Left ventricle myocardium inferior (tissue), 1 donor: ENCODE data around the gene MMP28. TPM values are rescaled to one million over a fixed set of nuclear protein-coding genes. Genes with fewer than 3 reads are reported as not detected.

Source experiments
- DNase-seq: peaks from one replicate; pipeline ENCODE4 v3.0.0-alpha.2; 2020
- H3K27ac ChIP-seq: fragments of 200-600 bp; replicated peaks from 2 replicates; pipeline ENCODE4 v1.8.0; 2021
- H3K27me3 ChIP-seq: fragments of 200-600 bp; 2 replicates; pipeline ENCODE4 v1.8.0; 2021; ENCODE audit warnings: low read depth
- H3K36me3 ChIP-seq: fragments of 200-600 bp; 2 replicates; pipeline ENCODE4 v1.8.0; 2021
- H3K4me1 ChIP-seq: fragments of 200-600 bp; 2 replicates; pipeline ENCODE4 v1.8.0; 2021
- H3K4me3 ChIP-seq: fragments of 200-600 bp; 2 replicates; pipeline ENCODE4 v1.8.0; 2021; ENCODE audit warnings: mild to moderate bottlenecking, moderate library complexity
- H3K9me3 ChIP-seq: fragments of 200-600 bp; replicated peaks from 2 replicates; pipeline ENCODE4 v1.8.0; 2021
- intact Hi-C: fragments of 100-400 bp; cut with micrococcal nuclease; formaldehyde crosslinking; loops from one replicate; pipeline ENCODE4 v1.11.0; 2022
- total RNA-seq: library from RNA; stranded (reverse); fragmentation: NEBNext Ultra II Directional; extraction: Animal tissue kit (Norgen Biotek cat#: 25700); gene quantifications from one replicate; pipeline ENCODE4 v1.2.1, GENCODE V29; 2021
- TF ChIP-seq, protein P1 (sequence below): fragments of 200-600 bp; IDR thresholded peaks from 2 replicates; pipeline ENCODE4 v1.8.0; 2021; ENCODE audit warnings: antibody characterized with exemption, mild to moderate bottlenecking, borderline replicate concordance
- donor health status: DM: no; HTN: yes; CAD: no; lungs with severe emphysema.

Gene MMP28
- total RNA-seq, 1 donor from 2014 or later = 3.0 TPM

DNA sequence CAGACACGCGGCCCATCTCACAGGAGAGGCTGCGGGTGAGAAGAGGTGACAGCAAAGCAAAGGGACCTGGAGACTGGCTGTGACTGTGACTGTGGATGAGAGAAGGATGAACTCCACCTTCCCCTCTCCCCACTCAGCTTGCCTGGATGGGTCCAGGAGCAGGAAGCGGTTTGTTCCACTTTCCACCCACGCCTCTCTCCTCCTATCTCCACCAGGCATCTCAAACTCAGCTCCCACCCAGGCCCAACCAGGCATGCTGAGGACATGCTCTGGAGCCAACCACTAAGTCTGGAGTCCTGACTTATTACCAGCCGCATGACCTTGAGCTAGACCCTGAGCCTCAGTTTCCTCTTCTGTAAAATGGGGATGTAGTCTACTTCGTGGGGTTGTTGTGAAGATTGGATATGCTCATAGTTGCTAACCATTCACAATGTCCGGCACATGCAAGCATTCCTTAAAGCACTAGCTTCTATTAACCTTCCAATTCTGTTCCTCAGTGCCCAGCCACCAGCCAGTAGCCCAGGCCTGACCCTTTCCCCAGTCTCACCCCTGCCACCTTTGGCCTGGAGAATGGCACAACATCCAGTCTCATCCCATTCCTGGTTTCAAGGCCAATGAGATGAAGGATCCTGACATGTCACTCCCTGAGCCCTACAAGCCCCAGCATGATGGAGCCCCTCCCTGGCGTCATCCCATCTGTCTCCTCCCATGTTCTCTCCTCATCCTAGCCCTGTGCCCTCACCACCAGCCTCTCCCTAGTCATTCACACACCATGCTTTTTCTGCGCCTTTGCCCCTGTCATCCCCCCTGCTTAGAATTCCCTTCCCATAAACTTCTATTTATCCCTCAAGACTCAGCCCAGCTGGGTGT lies 44.7 kb downstream of the MMP28 start:
- peak overlapping the region; percentile 32 for H3K4me3 ChIP-seq
- intact Hi-C loops = no loop called here
- TF ChIP-seq, protein P1, sequence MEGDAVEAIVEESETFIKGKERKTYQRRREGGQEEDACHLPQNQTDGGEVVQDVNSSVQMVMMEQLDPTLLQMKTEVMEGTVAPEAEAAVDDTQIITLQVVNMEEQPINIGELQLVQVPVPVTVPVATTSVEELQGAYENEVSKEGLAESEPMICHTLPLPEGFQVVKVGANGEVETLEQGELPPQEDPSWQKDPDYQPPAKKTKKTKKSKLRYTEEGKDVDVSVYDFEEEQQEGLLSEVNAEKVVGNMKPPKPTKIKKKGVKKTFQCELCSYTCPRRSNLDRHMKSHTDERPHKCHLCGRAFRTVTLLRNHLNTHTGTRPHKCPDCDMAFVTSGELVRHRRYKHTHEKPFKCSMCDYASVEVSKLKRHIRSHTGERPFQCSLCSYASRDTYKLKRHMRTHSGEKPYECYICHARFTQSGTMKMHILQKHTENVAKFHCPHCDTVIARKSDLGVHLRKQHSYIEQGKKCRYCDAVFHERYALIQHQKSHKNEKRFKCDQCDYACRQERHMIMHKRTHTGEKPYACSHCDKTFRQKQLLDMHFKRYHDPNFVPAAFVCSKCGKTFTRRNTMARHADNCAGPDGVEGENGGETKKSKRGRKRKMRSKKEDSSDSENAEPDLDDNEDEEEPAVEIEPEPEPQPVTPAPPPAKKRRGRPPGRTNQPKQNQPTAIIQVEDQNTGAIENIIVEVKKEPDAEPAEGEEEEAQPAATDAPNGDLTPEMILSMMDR = no peak

DNA sequence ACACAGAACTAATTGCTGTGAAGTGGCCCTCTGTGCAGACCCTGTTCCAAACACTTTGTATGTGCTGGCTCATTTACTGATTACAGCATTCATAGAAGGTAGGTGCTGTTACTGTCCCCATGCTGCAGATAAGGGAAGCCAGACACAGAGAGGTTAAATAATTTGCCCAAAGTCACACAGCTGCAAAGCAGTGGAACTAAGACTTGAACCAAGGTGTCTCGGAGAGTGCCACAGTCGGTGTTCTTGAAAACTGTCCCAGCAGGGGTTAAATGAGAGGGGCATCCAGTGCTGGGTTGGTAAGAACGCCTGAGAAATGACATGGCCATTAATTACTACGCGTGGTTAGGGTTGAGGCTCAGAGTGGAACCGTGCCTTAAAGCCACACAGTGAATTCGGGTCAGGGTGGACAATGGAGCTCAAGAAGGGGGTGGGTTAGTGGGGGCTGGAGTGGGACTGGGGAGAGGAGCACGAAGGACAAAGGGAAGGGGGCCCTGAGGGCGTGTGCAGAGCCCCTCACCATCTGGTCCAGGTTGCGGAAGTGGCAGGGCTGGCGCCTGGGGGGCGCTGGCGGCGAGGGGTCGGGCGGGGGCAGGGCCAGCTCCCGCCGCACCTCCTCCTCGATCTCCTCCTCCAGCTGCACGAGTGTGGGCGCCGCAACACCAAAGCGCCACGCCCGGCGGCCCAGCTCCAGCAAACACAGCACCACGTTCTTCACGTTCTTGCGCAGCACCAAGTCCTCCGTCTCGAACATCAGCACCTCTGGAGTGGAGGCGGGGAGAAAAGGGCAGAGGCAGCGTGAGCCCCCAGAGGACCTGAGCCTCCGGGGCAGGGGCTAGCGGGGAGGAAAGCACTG lies 45.7 kb downstream of the MMP28 start:
- Histone ChIP-seq H3K4me1 (peaks cover 31% of the 10 kb centered on the region), H3K4me3 (peak overlapping the region; percentile 32)
- intact Hi-C loops = loop anchor here (5.0 kb wide), 1 partner anchor 137 kb away; no protein-coding TSS in a partner anchor

More for the DNA sequence above, 44.7 kb downstream of the MMP28 start:
- Histone ChIP-seq H3K9me3 (no peaks in the 10 kb centered on the region), H3K27ac (no peak overlapping the region), H3K4me1 (peaks cover 31% of the 10 kb centered on the region), H3K36me3 (no peaks in the 10 kb centered on the region), H3K27me3 (peaks cover 72% of the 10 kb centered on the region)
- DNase-seq = no peak

DNA sequence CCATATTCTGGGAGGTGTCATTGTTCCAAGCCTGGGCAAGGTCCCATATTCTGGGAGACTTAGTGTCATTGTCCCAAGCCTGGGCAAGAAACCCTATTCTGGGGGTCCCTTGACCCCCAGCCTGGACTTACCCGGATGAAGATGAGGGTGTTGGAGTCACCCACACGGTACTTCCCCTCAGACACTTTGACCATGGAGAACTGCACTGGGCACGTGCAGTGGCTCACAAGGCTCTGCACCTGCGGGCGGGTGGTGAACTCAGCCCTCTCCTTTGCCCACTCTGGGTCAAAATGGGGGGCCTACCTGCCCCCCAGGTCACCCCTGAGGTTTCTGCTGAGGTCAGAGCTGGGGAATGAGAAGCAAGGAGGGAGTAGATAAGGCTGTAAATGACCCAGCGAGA lies 46.5 kb downstream of the MMP28 start:
- H3K36me3 ChIP-seq = no peaks in the 10 kb centered on the region
- peaks cover 31% of the 10 kb centered on the region for H3K4me1 ChIP-seq
- TF ChIP-seq, protein P1 = no peak
- no peak for DNase-seq
- H3K27me3 ChIP-seq = peaks cover 90% of the 10 kb centered on the region
- no peak overlapping the region for H3K4me3 ChIP-seq
- intact Hi-C loops = loop anchor here (5.0 kb wide), 1 partner anchor 137 kb away; no protein-coding TSS in a partner anchor
- H3K9me3 ChIP-seq = no peaks in the 10 kb centered on the region
- no peak overlapping the region for H3K27ac ChIP-seq

More for the DNA sequence above, 45.7 kb downstream of the MMP28 start:
- Histone ChIP-seq H3K36me3 (no peaks in the 10 kb centered on the region), H3K27ac (no peak overlapping the region), H3K9me3 (no peaks in the 10 kb centered on the region), H3K27me3 (peaks cover 82% of the 10 kb centered on the region)
- TF ChIP-seq, protein P1 = no peak
- no peak for DNase-seq

DNA sequence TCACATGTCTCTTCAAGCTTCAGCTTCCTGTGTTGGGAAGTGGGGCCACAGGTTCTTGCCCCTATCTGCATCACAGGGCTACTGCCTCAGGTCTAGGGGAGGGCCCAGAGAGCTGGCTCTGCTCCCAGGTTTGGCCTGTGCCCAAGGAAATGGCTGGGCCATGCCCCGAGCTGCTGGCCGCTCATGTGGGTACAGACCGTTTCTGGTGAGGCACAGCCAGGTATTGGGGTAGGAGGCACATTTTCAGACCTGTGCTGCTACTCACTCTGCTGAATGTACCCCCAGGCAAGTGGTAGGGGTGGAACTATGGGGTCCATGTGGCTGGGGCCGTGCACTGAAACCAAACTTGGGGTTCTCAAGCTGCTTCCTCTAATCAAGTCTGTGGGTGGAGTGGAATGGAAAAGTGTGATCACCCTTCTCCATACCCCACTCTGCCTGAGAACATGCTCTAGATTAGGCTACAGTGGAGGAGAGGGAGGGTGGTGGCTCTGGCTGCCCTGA lies 47.0 kb downstream of the MMP28 start:
- peaks cover 96% of the 10 kb centered on the region for H3K27me3 ChIP-seq

More for the DNA sequence above, 47.0 kb downstream of the MMP28 start:
- H3K4me3 ChIP-seq = no peak overlapping the region
- no peaks in the 10 kb centered on the region for H3K9me3 ChIP-seq
- TF ChIP-seq, protein P1 = no peak
- no peaks in the 10 kb centered on the region for H3K36me3 ChIP-seq
- no peak for DNase-seq
- peaks cover 31% of the 10 kb centered on the region for H3K4me1 ChIP-seq
- H3K27ac ChIP-seq = no peak overlapping the region
- intact Hi-C loops = loop anchor here (5.0 kb wide), 1 partner anchor 136 kb away; no protein-coding TSS in a partner anchor
